ENCODE data around the gene IGSF22.

DNA sequence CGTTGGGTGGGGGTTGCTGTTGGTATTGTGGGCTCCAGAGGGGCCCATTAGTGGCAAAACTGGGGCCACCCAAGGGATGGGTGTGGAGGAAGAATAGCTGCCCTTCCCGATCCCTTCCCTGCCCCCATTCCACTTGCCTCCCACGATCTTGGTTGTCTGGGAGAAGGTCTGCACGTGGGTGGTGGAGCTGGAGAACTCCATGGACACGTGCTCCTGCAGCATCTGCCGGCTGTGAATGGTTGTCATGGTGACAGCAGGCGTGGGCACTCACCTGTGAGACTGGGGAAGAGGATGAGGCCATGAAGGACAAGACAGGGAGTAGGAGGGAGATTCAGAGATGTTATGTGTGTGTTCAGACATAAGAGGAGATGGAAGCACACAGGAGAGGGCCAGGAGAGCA is 2.0 kb downstream of the IGSF22 start:
- TF ChIP-seq, protein P1, sequence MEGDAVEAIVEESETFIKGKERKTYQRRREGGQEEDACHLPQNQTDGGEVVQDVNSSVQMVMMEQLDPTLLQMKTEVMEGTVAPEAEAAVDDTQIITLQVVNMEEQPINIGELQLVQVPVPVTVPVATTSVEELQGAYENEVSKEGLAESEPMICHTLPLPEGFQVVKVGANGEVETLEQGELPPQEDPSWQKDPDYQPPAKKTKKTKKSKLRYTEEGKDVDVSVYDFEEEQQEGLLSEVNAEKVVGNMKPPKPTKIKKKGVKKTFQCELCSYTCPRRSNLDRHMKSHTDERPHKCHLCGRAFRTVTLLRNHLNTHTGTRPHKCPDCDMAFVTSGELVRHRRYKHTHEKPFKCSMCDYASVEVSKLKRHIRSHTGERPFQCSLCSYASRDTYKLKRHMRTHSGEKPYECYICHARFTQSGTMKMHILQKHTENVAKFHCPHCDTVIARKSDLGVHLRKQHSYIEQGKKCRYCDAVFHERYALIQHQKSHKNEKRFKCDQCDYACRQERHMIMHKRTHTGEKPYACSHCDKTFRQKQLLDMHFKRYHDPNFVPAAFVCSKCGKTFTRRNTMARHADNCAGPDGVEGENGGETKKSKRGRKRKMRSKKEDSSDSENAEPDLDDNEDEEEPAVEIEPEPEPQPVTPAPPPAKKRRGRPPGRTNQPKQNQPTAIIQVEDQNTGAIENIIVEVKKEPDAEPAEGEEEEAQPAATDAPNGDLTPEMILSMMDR (IDR thresholded peaks at IDR 0.05; ENCODE audit: control extremely low read depth in 1 of 3, insufficient read depth in 1 of 3, low read depth in 1 of 3, low read length in 3 of 3): no peak
- TF ChIP-seq RFX5 (IDR thresholded peaks at IDR 0.05; ENCODE audit: borderline replicate concordance, low read depth, low read length): no peak
